HCT116 (cell line): ENCODE data around the gene PPEF1. TPM values are rescaled to one million over a fixed set of nuclear protein-coding genes. Genes with fewer than 3 reads are reported as not detected.

Experiments
- ATAC-seq: fragments of 200-7000 bp; cut with Tn5 transposase; 2 replicates; pipeline ENCODE4 v1.9.1; 2020; ENCODE audit warnings: mild to moderate bottlenecking, moderate library complexity
- BruUV-seq: library from RNA; stranded (reverse); fragments of 400-500 nt; replicated peaks from 2 replicates; lab custom pipeline; 2021; lab: Mats Ljungman, UMichigan
- CTCF ChIA-PET: fragments of 300-600 bp; sonication (Branson Sonifier 250); formaldehyde crosslinking; loops from one replicate; lab custom pipeline; 2021; ENCODE audit warnings: antibody characterized with exemption; lab: Charles Lee
- POLR2A ChIA-PET: fragments of 300-600, 350-600 bp; sonication (Branson Sonifier 250); formaldehyde crosslinking; loops from one replicate; lab custom pipeline; 2021; ENCODE audit warnings: antibody characterized with exemption; lab: Charles Lee
- RAD21 ChIA-PET, 2 experiments: fragments of 300-600 bp; sonication (Branson Sonifier 250); formaldehyde crosslinking; loops; one replicate each; lab custom pipeline; 2023; ENCODE audit warnings: low total read pairs in 2 of 2; ENCODE audit not compliant: uncharacterized antibody in 2 of 2, unreplicated experiment in 2 of 2, low non-redundant PET in 1 of 2; lab: Charles Lee
- DNase-seq: peaks from one replicate; pipeline ENCODE4 v3.0.0-alpha.2; 2010; ENCODE audit warnings: low read depth, low spot score
- H2AFZ ChIP-seq: fragments of 200-600 bp; shearing (Covaris generic), sonication (generic); 2 replicates; pipeline ENCODE4 v1.6.1; 2017; ENCODE audit warnings: low read depth, mixed run types, mixed read lengths, antibody characterized with exemption, low read length; ENCODE audit not compliant: poor library complexity, severe bottlenecking
- H3K27ac ChIP-seq: 2 replicates; pipeline ENCODE4 v1.5.1; 2012; ENCODE audit warnings: low read depth, low read length
- H3K27me3 ChIP-seq: fragments of 200-600 bp; sonication (generic); 2 replicates; pipeline ENCODE4 v1.6.1; 2016; ENCODE audit warnings: mixed run types, low read length, mixed read lengths; ENCODE audit not compliant: insufficient read depth
- H3K36me3 ChIP-seq, 2 experiments: fragments of 200-500 bp in 1 of 2; fragments of 200-600 bp in 1 of 2; sonication (Bioruptor generic) in 1 of 2; sonication (generic) in 1 of 2; 2 replicates each; pipeline versions ENCODE4 v1.5.1 to v1.6.1; 2014 to 2016; ENCODE audit warnings: low read length in 2 of 2, inconsistent platforms in 1 of 2, mixed read lengths in 1 of 2, mixed run types in 1 of 2; ENCODE audit not compliant: insufficient read depth in 2 of 2, control insufficient read depth in 1 of 2
- H3K4me1 ChIP-seq, 2 experiments: fragments of 200-600 bp in 1 of 2; sonication (generic) in 1 of 2; 2 replicates each; pipeline versions ENCODE4 v1.5.1 to v1.6.1; 2012 to 2017; ENCODE audit warnings: low read length in 2 of 2, inconsistent platforms in 1 of 2, mild to moderate bottlenecking in 1 of 2, mixed read lengths in 1 of 2, mixed run types in 1 of 2, moderate library complexity in 1 of 2; ENCODE audit not compliant: insufficient read depth in 2 of 2, control insufficient read depth in 1 of 2
- H3K4me2 ChIP-seq: fragments of 200-600 bp; sonication (generic); 2 replicates; pipeline ENCODE4 v1.6.1; 2017; ENCODE audit warnings: mixed run types, low read length, mixed read lengths
- H3K4me3 ChIP-seq, 2 experiments: fragments of 200-600 bp in 1 of 2; sonication (generic) in 1 of 2; replicated peaks in 1 of 2; 2 replicates each; pipeline ENCODE4 v1.5.1; 2011 to 2016; ENCODE audit warnings: low read length in 2 of 2, control low read depth in 1 of 2, low read depth in 1 of 2, mild to moderate bottlenecking in 1 of 2, mixed read lengths in 1 of 2, mixed run types in 1 of 2
- H3K79me2 ChIP-seq: fragments of 200-600 bp; sonication (generic); 2 replicates; pipeline ENCODE4 v1.6.1; 2017; ENCODE audit warnings: mild to moderate bottlenecking, mixed run types, low read length, moderate library complexity, mixed read lengths; ENCODE audit not compliant: insufficient read depth
- H3K9ac ChIP-seq: fragments of 200-600 bp; sonication (generic); 2 replicates; pipeline ENCODE4 v1.6.1; 2016; ENCODE audit warnings: low read length, mixed read lengths
- H3K9me2 ChIP-seq: fragments of 200-600 bp; sonication (generic), shearing (Covaris generic); 2 replicates; pipeline ENCODE4 v1.6.1; 2017; ENCODE audit warnings: mixed run types, mild to moderate bottlenecking, moderate library complexity; ENCODE audit not compliant: insufficient read depth
- H3K9me3 ChIP-seq, 2 experiments: fragments of 200-500 bp in 1 of 2; fragments of 200-600 bp in 1 of 2; sonication (Bioruptor generic) in 1 of 2; sonication (generic) in 1 of 2; 2 replicates each; pipeline ENCODE4 v1.6.1; 2014 to 2017; ENCODE audit warnings: low read length in 2 of 2, mixed read lengths in 2 of 2, inconsistent platforms in 1 of 2, low read depth in 1 of 2, mild to moderate bottlenecking in 1 of 2, mixed run types in 1 of 2, moderate library complexity in 1 of 2; ENCODE audit not compliant: control insufficient read depth in 1 of 2, insufficient read depth in 1 of 2
- H4K20me1 ChIP-seq: fragments of 200-600 bp; sonication (generic), shearing (Covaris generic); 2 replicates; pipeline ENCODE4 v1.6.1; 2017; ENCODE audit warnings: mixed run types, mild to moderate bottlenecking, moderate library complexity; ENCODE audit not compliant: insufficient read depth
- ATF3 ChIP-seq: IDR thresholded peaks from 2 replicates; pipeline ENCODE4 v1.6.1; 2012
- EZH2phosphoT487 ChIP-seq: fragments of 200-600 bp; IDR thresholded peaks from 2 replicates; pipeline ENCODE4 v1.6.1; 2018; ENCODE audit warnings: antibody characterized with exemption, borderline replicate concordance
- FOSL1 ChIP-seq: IDR thresholded peaks from 2 replicates; pipeline ENCODE4 v1.6.1; 2012; ENCODE audit warnings: low read depth
- REST ChIP-seq: IDR thresholded peaks from 2 replicates; pipeline ENCODE4 v1.6.1; 2012; ENCODE audit warnings: low read depth
- YY1 ChIP-seq: IDR thresholded peaks from 2 replicates; pipeline ENCODE4 v1.6.1; 2011; ENCODE audit warnings: low read length, low read depth, moderate library complexity, mild to moderate bottlenecking; ENCODE audit not compliant: insufficient replicate concordance; ENCODE audit errors: extremely low read depth
- ZBTB33 ChIP-seq: IDR thresholded peaks from 2 replicates; pipeline ENCODE4 v1.6.1; 2011; ENCODE audit warnings: mild to moderate bottlenecking, low read length, moderate library complexity; ENCODE audit not compliant: insufficient replicate concordance; ENCODE audit errors: extremely low read depth
- intact Hi-C: fragments of 100-400 bp; cut with micrococcal nuclease; formaldehyde crosslinking; loops from 2 replicates; pipeline ENCODE4 v1.10.0; 2022
- total RNA-seq: library from RNA; stranded (reverse); gene quantifications from one replicate; pipeline ENCODE4 v1.2.1, GENCODE V29; 2021; ENCODE audit not compliant: unreplicated experiment

The PPEF1 gene
- total RNA-seq, 1 experiment from 2014 or later, result not detected

- Histone ChIP-seq H3K27ac (no peak overlapping the region), H3K79me2 (no peaks in the 10 kb centered on the region), H3K36me3 (no peaks in the 10 kb centered on the region), H4K20me1 (no peaks in the 10 kb centered on the region), H3K4me3 (no peak overlapping the region), H3K27me3 (no peaks in the 10 kb centered on the region), H2AFZ (no peak overlapping the region), H3K9me3 (no peaks in the 10 kb centered on the region), H3K4me2 (no peak overlapping the region), H3K9ac (no peak overlapping the region), H3K4me1 (0 out of 4 replicates have a peak, but pooled peaks cover 0 to 2% of the 10 kb centered on the region in 2 experiments), H3K9me2 (no peaks in the 10 kb centered on the region)
- no peak for ATAC-seq
- intact Hi-C loops, result no loop called here
- BruUV-seq, result no TSS peak
- POLR2A ChIA-PET, result interaction anchor here (0.8 kb wide), 1 partner anchor 13 kb away, joined by 4 read pairs; no protein-coding TSS in a partner anchor
- no peak for TF ChIP-seq FOSL1
- RAD21 ChIA-PET, result no interaction called here
- CTCF ChIA-PET, result no interaction called here
- DNase-seq, result no peak
These were observed 5.7 kb upstream of the PPEF1 start for GRCh38 chrX:18701621-18702361.

- no peaks in the 10 kb centered on the region for H3K36me3 ChIP-seq
- no peaks in the 10 kb centered on the region for H3K79me2 ChIP-seq
- no peak overlapping the region for H3K27ac ChIP-seq
- no peaks in the 10 kb centered on the region for H4K20me1 ChIP-seq
- H3K9ac ChIP-seq, result no peak overlapping the region
- H3K4me2 ChIP-seq, result no peak overlapping the region
- DNase-seq (no peak), ATAC-seq (no peak)
- RAD21 ChIA-PET, result no interaction called here
- POLR2A ChIA-PET, result interaction anchor here (0.8 kb wide), 1 partner anchor 12 kb away, joined by 4 read pairs; no protein-coding TSS in a partner anchor
- H3K27me3 ChIP-seq, result no peaks in the 10 kb centered on the region
- H2AFZ ChIP-seq, result no peak overlapping the region
- H3K4me1 ChIP-seq, result 0 out of 4 replicates have a peak, but pooled peaks cover 0 to 2% of the 10 kb centered on the region in 2 experiments
- no peaks in the 10 kb centered on the region for H3K9me3 ChIP-seq
- intact Hi-C loops, result no loop called here
- BruUV-seq, result no TSS peak
- CTCF ChIA-PET, result no interaction called here
- no peaks in the 10 kb centered on the region for H3K9me2 ChIP-seq
- H3K4me3 ChIP-seq, result no peak overlapping the region
- TF ChIP-seq EZH2phosphoT487 (no peak), YY1 (no peak), ZBTB33 (no peak), REST (no peak), ATF3 (no peak), FOSL1 (no peak)
These were observed 4.9 kb upstream of the PPEF1 start for GRCh38 chrX:18702362-18703195.
